HG03139 (cell line): ENCODE results near the gene HERPUD1.
"Not testable (repeated sequence)": the region's sequence is repeated elsewhere in the genome, so short reads cannot be mapped to it uniquely, and the experiment has no call there.

Experiments used
- ATAC-seq: cut with Tn5 transposase; IDR thresholded peaks from one replicate; pipeline ENCODE4 v1.9.1; 2021; ENCODE audit not compliant: unreplicated experiment

HERPUD1 gene

GRCh38 chr16:56933828-56934598, 2.1 kb downstream of the HERPUD1 start:
- no peak for ATAC-seq

GRCh38 chr16:56934599-56935145, 2.7 kb downstream of the HERPUD1 start:
- ATAC-seq = not testable (repeated sequence)

GRCh38 chr16:56935201-56935600, 3.3 kb downstream of the HERPUD1 start:
- ATAC-seq = no peak

- no peak for ATAC-seq
Observed at GRCh38 chr16:56936491-56936890, 4.5 kb downstream of the HERPUD1 start.

- ATAC-seq = no peak
Observed at GRCh38 chr16:56936950-56937349, 5.0 kb downstream of the HERPUD1 start.

- no peak for ATAC-seq
Observed at GRCh38 chr16:56938664-56939513, 6.9 kb downstream of the HERPUD1 start.

- no peak for ATAC-seq
Observed at GRCh38 chr16:56939801-56940200, 7.9 kb downstream of the HERPUD1 start.

- ATAC-seq = no peak
Observed at GRCh38 chr16:56941092-56941491, 9.2 kb downstream of the HERPUD1 start.

- no peak for ATAC-seq
Observed at GRCh38 chr16:56941856-56942331, 10.0 kb downstream of the HERPUD1 start.

- no peak for ATAC-seq
Observed at GRCh38 chr16:56943761-56944375, 11.9 kb downstream of the HERPUD1 start.

GRCh38 chr16:56944954-56945839, 13.3 kb downstream of the HERPUD1 start:
- ATAC-seq = no peak

- ATAC-seq = no peak
Observed at GRCh38 chr16:56945847-56946527, 14.0 kb downstream of the HERPUD1 start.

- no peak for ATAC-seq
Observed at GRCh38 chr16:56946767-56947603, 15.0 kb downstream of the HERPUD1 start.

- no peak for ATAC-seq
Observed at GRCh38 chr16:56947604-56947995, 15.7 kb downstream of the HERPUD1 start.

GRCh38 chr16:56948234-56948633, 16.3 kb downstream of the HERPUD1 start:
- no peak for ATAC-seq

GRCh38 chr16:56950051-56950450, 18.1 kb downstream of the HERPUD1 start:
- no peak for ATAC-seq

GRCh38 chr16:56950455-56950854, 18.5 kb downstream of the HERPUD1 start:
- ATAC-seq = no peak

GRCh38 chr16:56950881-56951771, 19.2 kb downstream of the HERPUD1 start:
- no peak for ATAC-seq
